Fibroblast of lung (primary cell): ENCODE results near the gene ALX3. TPM values are rescaled to one million over a fixed set of nuclear protein-coding genes. Genes with fewer than 3 reads are reported as not detected.

Source experiments
- DNase-seq, 2 donors: peaks; one replicate each; pipeline versions ENCODE4 v3.0.0 to v3.0.0-alpha.2; 2010; ENCODE audit warnings: low read depth in 2 of 2
- H2AFZ ChIP-seq: 2 replicates; pipeline ENCODE4 v1.5.1; 2012; ENCODE audit warnings: low read length, control low read depth, inconsistent platforms
- H3K27ac ChIP-seq: 2 replicates; pipeline ENCODE4 v1.5.1; 2011; ENCODE audit warnings: low read length, control low read depth; ENCODE audit not compliant: insufficient read depth
- H3K27me3 ChIP-seq: 2 replicates; pipeline ENCODE4 v1.5.1; 2011; ENCODE audit warnings: mild to moderate bottlenecking, low read length; ENCODE audit not compliant: control insufficient read depth, insufficient read depth
- H3K36me3 ChIP-seq: 2 replicates; pipeline ENCODE4 v1.5.1; 2011; ENCODE audit warnings: low read length; ENCODE audit not compliant: control insufficient read depth, insufficient read depth
- H3K4me1 ChIP-seq: 2 replicates; pipeline ENCODE4 v1.5.1; 2011; ENCODE audit warnings: low read length; ENCODE audit not compliant: control insufficient read depth, insufficient read depth; ENCODE audit errors: extremely low read depth
- H3K4me2 ChIP-seq: 2 replicates; pipeline ENCODE4 v1.5.1; 2011; ENCODE audit warnings: low read length, control low read depth; ENCODE audit not compliant: insufficient read depth; ENCODE audit errors: extremely low read depth
- H3K4me3 ChIP-seq, 4 experiments: fragments of 200-600 bp in 1 of 4; sonication (generic) in 1 of 4; replicated peaks in 1 of 4; 2 replicates each; pipeline ENCODE4 v1.5.1; 2011 to 2016; ENCODE audit warnings: low read length in 4 of 4, low read depth in 3 of 4, mild to moderate bottlenecking in 3 of 4, control low read depth in 2 of 4, inconsistent platforms in 1 of 4, mixed read lengths in 1 of 4; ENCODE audit not compliant: insufficient read depth in 1 of 4; ENCODE audit errors: control extremely low read depth in 1 of 4
- H3K79me2 ChIP-seq: 2 replicates; pipeline ENCODE4 v1.5.1; 2012; ENCODE audit warnings: mild to moderate bottlenecking, low read length, inconsistent platforms; ENCODE audit not compliant: control insufficient read depth, insufficient read depth
- H3K9ac ChIP-seq: 2 replicates; pipeline ENCODE4 v1.5.1; 2011; ENCODE audit warnings: mild to moderate bottlenecking, low read length, control low read depth; ENCODE audit not compliant: insufficient read depth
- H3K9me3 ChIP-seq: 2 replicates; pipeline ENCODE4 v1.5.1; 2012; ENCODE audit warnings: low read depth, low read length; ENCODE audit not compliant: control insufficient read depth, insufficient read depth
- H4K20me1 ChIP-seq: 2 replicates; pipeline ENCODE4 v1.5.1; 2011; ENCODE audit warnings: low read length; ENCODE audit not compliant: control insufficient read depth, insufficient read depth; ENCODE audit errors: extremely low read depth
- EZH2 ChIP-seq: IDR thresholded peaks from 2 replicates; pipeline ENCODE4 v1.5.1; 2012; ENCODE audit warnings: low read length, control low read depth, mild to moderate bottlenecking; ENCODE audit errors: missing control alignments
- polyA minus RNA-seq: library from RNA; depleted of rRNA, polyadenylated mRNA; stranded (reverse); fragments of >200 nt; gene quantifications from 2 replicates; pipeline ENCODE4 v1.2.3, GENCODE V29; 2011; ENCODE audit warnings: low replicate concordance
- polyA plus RNA-seq, 2 donors: library from polyadenylated mRNA; depleted of rRNA in 1 of 2; stranded (reverse) in 1 of 2; unstranded in 1 of 2; fragments of >200 nt; gene quantifications; 2 replicates each; pipeline ENCODE4 v1.2.1, GENCODE V29; 2011 to 2012; ENCODE audit warnings: missing spikeins in 1 of 2
- total RNA-seq: library from RNA; depleted of rRNA; stranded (reverse); fragments of >200 nt; gene quantifications from 2 replicates; pipeline ENCODE4 v1.2.1, GENCODE V29; 2014
- TF ChIP-seq, protein P1 (sequence below), 2 donors: IDR thresholded peaks in 1 of 2; conservative IDR thresholded peaks in 1 of 2; 1 replicate in 1 of 2; 2 replicates in 1 of 2; pipeline ENCODE4 v1.5.1; 2011 to 2012; ENCODE audit warnings: low read length in 2 of 2, control low read depth in 1 of 2, inconsistent platforms in 1 of 2, low read depth in 1 of 2, mild to moderate bottlenecking in 1 of 2

ALX3 gene
- total RNA-seq (not detected in 2 replicates), polyA plus RNA-seq (not detected in 2 replicates), polyA minus RNA-seq (not detected in 2 replicates)
- polyA plus RNA-seq (2012) = not detected in 2 replicates

DNA sequence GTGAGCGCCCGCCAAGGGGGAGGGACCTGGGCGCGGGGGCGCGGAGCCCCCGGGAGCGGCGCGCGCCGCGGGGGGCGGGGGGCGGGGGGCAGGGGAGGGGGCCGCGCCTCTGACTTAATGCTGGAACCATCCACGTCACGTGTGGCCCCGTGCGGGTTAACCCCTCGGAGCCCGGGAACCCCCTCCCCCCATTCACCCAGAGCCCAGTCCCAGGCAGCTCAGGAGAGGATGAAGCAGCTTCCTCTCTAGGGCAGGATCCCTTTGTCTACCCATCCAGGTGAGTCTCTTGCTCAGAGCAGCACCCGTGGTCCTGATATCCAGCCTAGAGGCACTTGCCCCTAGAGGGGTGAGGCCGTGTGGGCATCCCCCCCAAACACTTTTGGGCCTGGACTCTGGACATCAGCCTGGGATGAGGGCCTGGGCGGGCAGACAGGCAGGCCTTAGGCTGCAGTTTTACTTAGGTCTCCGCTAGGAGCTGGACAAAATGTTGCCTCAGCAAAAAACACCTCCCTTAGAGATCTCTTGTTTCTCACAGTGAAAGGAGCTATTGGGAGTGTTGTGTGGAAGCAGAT is at the start of gene ALX3:
Gene ALX3, minus strand, starts transcription at position 2 of the 572 bp plus-strand sequence. CDS start 60 bp downstream, outside the sequence.
- H3K79me2 ChIP-seq = no peaks in the 10 kb centered on the region
- H3K9ac ChIP-seq = no peak within 1 kb of the TSS
- H2AFZ ChIP-seq = no peak within 1 kb of the TSS
- no peak within 1 kb of the TSS for H3K27ac ChIP-seq
- no peaks in the 10 kb centered on the region for H3K4me1 ChIP-seq
- H3K27me3 ChIP-seq = peaks cover 67% of the 10 kb centered on the region
- no peaks in the 10 kb centered on the region for H3K9me3 ChIP-seq
- DNase-seq = no peak
- TF ChIP-seq, protein P1, sequence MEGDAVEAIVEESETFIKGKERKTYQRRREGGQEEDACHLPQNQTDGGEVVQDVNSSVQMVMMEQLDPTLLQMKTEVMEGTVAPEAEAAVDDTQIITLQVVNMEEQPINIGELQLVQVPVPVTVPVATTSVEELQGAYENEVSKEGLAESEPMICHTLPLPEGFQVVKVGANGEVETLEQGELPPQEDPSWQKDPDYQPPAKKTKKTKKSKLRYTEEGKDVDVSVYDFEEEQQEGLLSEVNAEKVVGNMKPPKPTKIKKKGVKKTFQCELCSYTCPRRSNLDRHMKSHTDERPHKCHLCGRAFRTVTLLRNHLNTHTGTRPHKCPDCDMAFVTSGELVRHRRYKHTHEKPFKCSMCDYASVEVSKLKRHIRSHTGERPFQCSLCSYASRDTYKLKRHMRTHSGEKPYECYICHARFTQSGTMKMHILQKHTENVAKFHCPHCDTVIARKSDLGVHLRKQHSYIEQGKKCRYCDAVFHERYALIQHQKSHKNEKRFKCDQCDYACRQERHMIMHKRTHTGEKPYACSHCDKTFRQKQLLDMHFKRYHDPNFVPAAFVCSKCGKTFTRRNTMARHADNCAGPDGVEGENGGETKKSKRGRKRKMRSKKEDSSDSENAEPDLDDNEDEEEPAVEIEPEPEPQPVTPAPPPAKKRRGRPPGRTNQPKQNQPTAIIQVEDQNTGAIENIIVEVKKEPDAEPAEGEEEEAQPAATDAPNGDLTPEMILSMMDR (conservative IDR thresholded peaks at IDR 0.05 in 1 of 2, IDR thresholded peaks at IDR 0.05 in 1 of 2; ENCODE audit: low read depth in 1 of 2, low read length in 2 of 2) = no peak
- peak; percentile 78 for TF ChIP-seq EZH2
- no peaks in the 10 kb centered on the region for H3K36me3 ChIP-seq
- H4K20me1 ChIP-seq = no peaks in the 10 kb centered on the region
- H3K4me3 ChIP-seq = no peak within 1 kb of the TSS
- H3K4me2 ChIP-seq = no peak within 1 kb of the TSS

DNA sequence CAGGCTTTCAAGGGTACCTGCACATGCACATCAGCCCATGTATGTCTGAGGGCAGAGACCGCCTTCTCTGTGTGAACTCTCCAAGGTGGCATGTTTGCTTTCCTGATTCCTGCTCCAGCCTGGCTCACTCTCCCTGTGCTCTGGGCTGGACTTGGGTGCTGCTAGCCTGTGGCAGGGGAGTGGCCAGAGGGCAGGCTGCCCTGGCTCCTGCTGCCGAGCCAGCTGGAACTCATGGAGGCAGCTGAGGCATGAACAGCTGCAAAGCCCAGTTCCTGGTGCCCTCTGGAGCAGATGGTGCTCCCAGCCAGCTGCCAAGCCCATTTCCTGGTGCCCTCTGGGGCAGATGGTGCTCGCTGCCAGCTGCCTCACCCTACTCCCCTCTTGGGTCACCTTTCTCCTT is 49.4 kb upstream of the ALX3 start:
- H3K9ac ChIP-seq = no peak overlapping the region
- H3K9me3 ChIP-seq = no peaks in the 10 kb centered on the region
- no peak overlapping the region for H2AFZ ChIP-seq
- no peaks in the 10 kb centered on the region for H3K79me2 ChIP-seq
- peaks cover 13% of the 10 kb centered on the region for H3K27me3 ChIP-seq
- no peaks in the 10 kb centered on the region for H3K36me3 ChIP-seq
- H3K4me1 ChIP-seq = no peaks in the 10 kb centered on the region
- TF ChIP-seq, protein P1 (conservative IDR thresholded peaks at IDR 0.05 in 1 of 2, IDR thresholded peaks at IDR 0.05 in 1 of 2; ENCODE audit: low read depth in 1 of 2, low read length in 2 of 2) = no peak
- no peak for TF ChIP-seq EZH2
- H4K20me1 ChIP-seq = no peaks in the 10 kb centered on the region
- H3K4me2 ChIP-seq = no peak overlapping the region
- DNase-seq = no peak
- no peak overlapping the region for H3K27ac ChIP-seq
- no peak overlapping the region for H3K4me3 ChIP-seq

DNA sequence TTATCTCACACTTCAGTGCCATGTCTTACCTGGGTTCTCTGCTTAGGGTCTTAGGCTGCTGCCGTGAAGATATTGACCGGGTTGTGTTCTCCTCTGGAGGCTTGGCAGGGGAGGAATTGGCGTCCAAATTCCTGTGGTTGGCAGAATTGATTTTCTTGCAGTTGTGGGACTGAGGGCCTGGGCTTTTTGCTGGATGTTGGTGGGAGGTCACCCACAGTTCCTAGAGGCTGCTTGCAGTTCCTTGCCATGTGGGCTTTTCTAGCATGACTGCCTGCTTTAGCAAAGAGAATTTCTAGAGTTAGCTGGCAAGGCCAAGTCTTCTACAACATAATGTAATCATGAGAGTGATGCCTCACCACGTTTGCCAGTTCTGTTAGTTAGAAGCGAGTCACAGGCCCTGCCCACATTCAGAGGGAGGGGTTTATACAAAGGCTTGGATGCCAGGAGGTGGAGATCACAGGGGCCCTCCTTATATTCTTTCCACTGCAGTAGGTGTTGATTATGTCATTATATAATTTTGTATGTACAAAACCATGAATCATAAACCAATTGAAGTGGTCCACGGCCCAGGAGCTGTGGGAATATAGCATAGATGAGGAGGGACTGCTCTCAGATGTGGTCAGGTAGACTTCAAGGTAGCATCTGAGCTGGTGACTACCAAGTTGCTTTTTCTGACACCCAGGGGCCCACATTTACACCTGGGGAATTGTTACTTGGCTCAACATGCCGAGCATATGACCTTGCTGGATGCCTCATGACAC is 48.3 kb upstream of the ALX3 start:
- Histone ChIP-seq H3K4me3 (no peak overlapping the region), H3K4me1 (no peaks in the 10 kb centered on the region), H3K27ac (no peak overlapping the region), H3K79me2 (no peaks in the 10 kb centered on the region), H3K9me3 (no peaks in the 10 kb centered on the region), H2AFZ (no peak overlapping the region), H4K20me1 (no peaks in the 10 kb centered on the region), H3K36me3 (no peaks in the 10 kb centered on the region), H3K4me2 (no peak overlapping the region), H3K27me3 (peaks cover 16% of the 10 kb centered on the region), H3K9ac (no peak overlapping the region)
- DNase-seq = peak in 1 of 2 donors; percentile 3
- TF ChIP-seq, protein P1 (conservative IDR thresholded peaks at IDR 0.05 in 1 of 2, IDR thresholded peaks at IDR 0.05 in 1 of 2; ENCODE audit: low read depth in 1 of 2, low read length in 2 of 2) = no peak
- no peak for TF ChIP-seq EZH2
